Esophagus muscularis mucosa (tissue), 4 donors: ENCODE measurements around the gene ST7. TPM values are rescaled to one million over a fixed set of nuclear protein-coding genes. Genes with fewer than 3 reads are reported as not detected.

Experiments
- DNase-seq: peaks from one replicate; pipeline ENCODE4 v3.0.0-alpha.2; 2017; ENCODE audit errors: extremely low spot score
- H3K27ac ChIP-seq, 4 donors: fragments of 200-600 bp; sonication (generic); replicated peaks in 1 of 4; 1 replicate in 3 of 4; 2 replicates in 1 of 4; pipeline ENCODE4 v1.5.1; 2016 to 2019; ENCODE audit warnings: mild to moderate bottlenecking in 1 of 4
- H3K27me3 ChIP-seq, 4 donors: fragments of 200-600 bp; sonication (generic); one replicate each; pipeline versions ENCODE4 v1.5.1 to v1.6.0; 2016 to 2019
- H3K36me3 ChIP-seq, 4 donors: fragments of 200-600 bp; sonication (generic); one replicate each; pipeline ENCODE4 v1.5.1; 2016 to 2019
- H3K4me1 ChIP-seq, 4 donors: fragments of 200-600 bp; sonication (generic); one replicate each; pipeline ENCODE4 v1.5.1; 2016 to 2019
- H3K4me3 ChIP-seq, 4 donors: fragments of 200-600 bp; sonication (generic); 1 replicate in 2 of 4; 2 replicates in 2 of 4; pipeline ENCODE4 v1.5.1; 2016 to 2019; ENCODE audit warnings: mild to moderate bottlenecking in 4 of 4, moderate library complexity in 1 of 4
- H3K9me3 ChIP-seq, 4 donors: fragments of 200-600 bp; sonication (generic); 1 replicate in 3 of 4; 2 replicates in 1 of 4; pipeline ENCODE4 v1.5.1; 2016 to 2019
- CTCF ChIP-seq, 3 experiments: fragments of 200-600 bp in 2 of 3; fragments of 450-650 bp in 1 of 3; sonication (generic) in 2 of 3; IDR thresholded peaks; one replicate each; pipeline ENCODE4 v1.5.1; 2017 to 2019; ENCODE audit warnings: antibody characterized with exemption in 3 of 3, mild to moderate bottlenecking in 2 of 3, moderate library complexity in 1 of 3
- EP300 ChIP-seq: sonication (generic); formaldehyde crosslinking; IDR thresholded peaks from one replicate; pipeline ENCODE4 v1.6.1; 2017; ENCODE audit warnings: antibody characterized with exemption
- POLR2A ChIP-seq: fragments of 450-650 bp; IDR thresholded peaks from one replicate; pipeline ENCODE4 v1.6.1; 2017; ENCODE audit warnings: antibody characterized with exemption, moderate library complexity, mild to moderate bottlenecking, low read depth
- POLR2AphosphoS5 ChIP-seq, 2 donors: sonication (generic); formaldehyde crosslinking; IDR thresholded peaks; one replicate each; pipeline ENCODE4 v1.6.1; 2017; ENCODE audit warnings: antibody characterized with exemption in 2 of 2
- WGBS: methylation state at CpG from one replicate; pipeline ENCODE4 v1.1.5; 2018; 5-methylcytosine and 5-hydroxymethylcytosine counted together
- intact Hi-C: fragments of 100-400 bp; cut with DNase I; formaldehyde crosslinking; loops from one replicate; pipeline ENCODE4 v1.15.1; 2023
- total RNA-seq, 4 donors: library from RNA; depleted of rRNA; stranded (reverse); fragments of >200 nt; gene quantifications; one replicate each; pipeline versions ENCODE4 v1.1.0 to v1.2.1, GENCODE V29; 2016

The ST7 gene
- total RNA-seq, 4 donors from 2014 or later: 16.9 to 22.0 (median 18.2) TPM

GRCh38 chr7:117165656-117166055 lies 212.4 kb downstream of the ST7 start:
- DNase-seq: no peak
- H3K27ac ChIP-seq: no peak overlapping the region
- H3K36me3 ChIP-seq: no peaks in the 10 kb centered on the region
- TF ChIP-seq POLR2A (no peak), POLR2AphosphoS5 (IDR thresholded peaks at IDR 0.05) (no peak), CTCF (IDR thresholded peaks at IDR 0.05) (no peak), EP300 (no peak)
- WGBS: 96% methylated on average over 4 of the region's 4 CpGs
- intact Hi-C loops: no loop called here
- no peak overlapping the region for H3K4me3 ChIP-seq
- peaks cover 0 to 3% (median 0%) of the 10 kb centered on the region in 4 donors for H3K4me1 ChIP-seq
- no peaks in the 10 kb centered on the region for H3K9me3 ChIP-seq
- H3K27me3 ChIP-seq: no peaks in the 10 kb centered on the region

GRCh38 chr7:117169907-117170306 lies 216.6 kb downstream of the ST7 start:
- intact Hi-C loops: no loop called here
- peaks cover 0 to 17% (median 10%) of the 10 kb centered on the region in 4 donors for H3K36me3 ChIP-seq
- H3K27ac ChIP-seq: no peak overlapping the region

GRCh38 chr7:117171106-117171505 lies 217.8 kb downstream of the ST7 start:
- H3K27ac ChIP-seq: no peak overlapping the region
- H3K27me3 ChIP-seq: no peaks in the 10 kb centered on the region
- no peak for DNase-seq
- H3K9me3 ChIP-seq: no peaks in the 10 kb centered on the region
- intact Hi-C loops: no loop called here
- peaks cover 0 to 17% (median 10%) of the 10 kb centered on the region in 4 donors for H3K36me3 ChIP-seq
- TF ChIP-seq POLR2AphosphoS5 (IDR thresholded peaks at IDR 0.05) (no peak), EP300 (no peak), CTCF (IDR thresholded peaks at IDR 0.05) (no peak)
- no peak overlapping the region for H3K4me3 ChIP-seq
- WGBS: 92% methylated on average over 4 of the region's 4 CpGs
- peaks cover 0 to 12% (median 6%) of the 10 kb centered on the region in 4 donors for H3K4me1 ChIP-seq

More at GRCh38 chr7:117169907-117170306, 216.6 kb downstream of the ST7 start:
- WGBS: 89% methylated on average over 4 of the region's 4 CpGs
- no peaks in the 10 kb centered on the region for H3K9me3 ChIP-seq
- H3K27me3 ChIP-seq: no peaks in the 10 kb centered on the region
- H3K4me1 ChIP-seq: peaks cover 0 to 12% (median 7%) of the 10 kb centered on the region in 4 donors
- no peak for DNase-seq
- no peak for TF ChIP-seq EP300
- TF ChIP-seq CTCF (IDR thresholded peaks at IDR 0.05): no peak
- no peak for TF ChIP-seq POLR2A
- TF ChIP-seq POLR2AphosphoS5 (IDR thresholded peaks at IDR 0.05): no peak
- no peak overlapping the region for H3K4me3 ChIP-seq

- 97% methylated on average over 2 of the region's 2 CpGs for WGBS
- TF ChIP-seq CTCF (IDR thresholded peaks at IDR 0.05) (no peak), POLR2AphosphoS5 (IDR thresholded peaks at IDR 0.05) (no peak), POLR2A (no peak), EP300 (no peak)
- no peaks in the 10 kb centered on the region for H3K9me3 ChIP-seq
- H3K4me3 ChIP-seq: no peak overlapping the region
- no peaks in the 10 kb centered on the region for H3K27me3 ChIP-seq
- peaks cover 0 to 17% (median 10%) of the 10 kb centered on the region in 4 donors for H3K36me3 ChIP-seq
- H3K4me1 ChIP-seq: peaks cover 0 to 12% (median 6%) of the 10 kb centered on the region in 4 donors
- intact Hi-C loops: no loop called here
- no peak overlapping the region for H3K27ac ChIP-seq
- no peak for DNase-seq
Measured at GRCh38 chr7:117172283-117172682, 219.0 kb downstream of the ST7 start.
